K562 (cell line): ENCODE measurements around the gene G6PC3. TPM values are rescaled to one million over a fixed set of nuclear protein-coding genes. Genes with fewer than 3 reads are reported as not detected.
"Not testable (repeated sequence)": the region's sequence is repeated elsewhere in the genome, so short reads cannot be mapped to it uniquely, and the experiment has no call there.

ENCODE experiments used
- ATAC-seq: fragments of 200-7000 bp; cut with Tn5 transposase; 3 replicates; pipeline ENCODE4 v1.9.1; 2020; ENCODE audit warnings: moderate library complexity
- BruUV-seq: library from RNA; stranded (reverse); fragments of 400-500 nt; replicated peaks from 2 replicates; lab custom pipeline; 2021; lab: Mats Ljungman, UMichigan
- CTCF ChIA-PET: fragments of 300-600 bp; formaldehyde crosslinking; extraction: SDS; loops from one replicate; lab custom pipeline; 2021; ENCODE audit warnings: low intra/inter-chr PET ratio; lab: Yijun Ruan, JAX
- POLR2A ChIA-PET: fragments of 300-600, 350-650 bp; sonication (Branson Sonifier 250); formaldehyde crosslinking; extraction: SDS; loops from one replicate; lab custom pipeline; 2021; ENCODE audit warnings: antibody characterized with exemption, inconsistent platforms; lab: Yijun Ruan, JAX
- DNase-seq, 4 experiments: peaks; one replicate each; pipeline versions ENCODE4 v3.0.0 to v3.0.0-alpha.2; 2011 to 2018; ENCODE audit warnings: low spot score in 3 of 4, mixed read lengths in 3 of 4; ENCODE audit errors: extremely low read depth in 1 of 4
- FAIRE-seq: peaks from 2 replicates; lab custom pipeline; 2011; peaks lifted over from hg19 to GRCh38; lab: Jason Lieb, UNC
- H2AFZ ChIP-seq: 2 replicates; pipeline ENCODE4 v1.6.0; 2011; ENCODE audit warnings: low read depth, low read length, control low read depth, inconsistent platforms
- H3K27ac ChIP-seq: fragments of 200-600 bp; 3 replicates; pipeline ENCODE4 v1.8.0; 2011; ENCODE audit warnings: low read depth, mild to moderate bottlenecking, control low read depth, inconsistent platforms, low read length, moderate library complexity, mixed read lengths; ENCODE audit errors: extremely low read depth
- H3K27me3 ChIP-seq, 2 experiments: fragments of 300-600 bp in 1 of 2; 2 replicates in 1 of 2; 3 replicates in 1 of 2; pipeline versions ENCODE4 v1.6.0 to v1.8.0; 2011; ENCODE audit warnings: inconsistent platforms in 2 of 2, low read length in 2 of 2, mild to moderate bottlenecking in 1 of 2, mixed read lengths in 1 of 2, moderate library complexity in 1 of 2; ENCODE audit not compliant: control insufficient read depth in 2 of 2, insufficient read depth in 2 of 2
- H3K36me3 ChIP-seq: fragments of 300-600 bp; 3 replicates; pipeline ENCODE4 v1.8.0; 2011; ENCODE audit warnings: mild to moderate bottlenecking, low read length, inconsistent platforms; ENCODE audit not compliant: control insufficient read depth, insufficient read depth
- H3K4me1 ChIP-seq, 2 experiments: fragments of 200-600 bp in 1 of 2; replicated peaks in 1 of 2; 2 replicates in 1 of 2; 3 replicates in 1 of 2; pipeline versions ENCODE4 v1.5.1 to v1.8.0; 2011; ENCODE audit warnings: inconsistent platforms in 2 of 2, low read length in 2 of 2, mild to moderate bottlenecking in 1 of 2, mixed read lengths in 1 of 2, moderate library complexity in 1 of 2; ENCODE audit not compliant: control insufficient read depth in 2 of 2, insufficient read depth in 2 of 2
- H3K4me2 ChIP-seq: 2 replicates; pipeline ENCODE4 v1.6.1; 2011; ENCODE audit warnings: low read length, control low read depth, inconsistent platforms, mixed read lengths; ENCODE audit not compliant: insufficient read depth
- H3K4me3 ChIP-seq: fragments of 200-600 bp; sonication (generic), shearing (Covaris generic); 2 replicates; pipeline ENCODE4 v1.5.1; 2016; ENCODE audit warnings: control low read depth, inconsistent platforms
- H3K79me2 ChIP-seq: fragments of 200-600 bp; 3 replicates; pipeline ENCODE4 v1.8.0; 2011; ENCODE audit warnings: low read length, inconsistent platforms; ENCODE audit not compliant: control insufficient read depth, insufficient read depth
- H3K9ac ChIP-seq, 2 experiments: 2 replicates each; pipeline versions ENCODE4 v1.6.0 to v1.6.1; 2011; ENCODE audit warnings: low read depth in 2 of 2, low read length in 2 of 2, control low read depth in 1 of 2, inconsistent platforms in 1 of 2, mild to moderate bottlenecking in 1 of 2, mixed read lengths in 1 of 2; ENCODE audit not compliant: insufficient read depth in 1 of 2
- H3K9me1 ChIP-seq: one replicate; pipeline ENCODE4 v1.6.0; 2011; ENCODE audit warnings: inconsistent platforms, mild to moderate bottlenecking, low read length, moderate library complexity; ENCODE audit not compliant: control insufficient read depth, insufficient read depth
- H3K9me3 ChIP-seq: replicated peaks from 2 replicates; pipeline ENCODE4 v1.5.1; 2011; ENCODE audit warnings: low read depth, low read length, inconsistent platforms; ENCODE audit not compliant: control insufficient read depth, insufficient read depth
- H4K20me1 ChIP-seq: replicated peaks from 2 replicates; pipeline ENCODE4 v1.6.1; 2011; ENCODE audit warnings: low read length, inconsistent platforms, mixed read lengths; ENCODE audit not compliant: control insufficient read depth, insufficient read depth
- FOXJ2 ChIP-seq: fragments of 200-800 bp; sonication (Bioruptor generic); IDR thresholded peaks from 2 replicates; pipeline ENCODE4 v1.6.1; 2016; ENCODE audit warnings: missing genetic modification characterization, missing compliant biosample characterization
- GMEB1 ChIP-seq: fragments of 250-450 bp; sonication (Bioruptor Pico); IDR thresholded peaks from 2 replicates; pipeline ENCODE4 v1.4.0; 2020; ENCODE audit warnings: mild to moderate bottlenecking
- HNRNPUL1 ChIP-seq: fragments of 200-400 bp; formaldehyde crosslinking; IDR thresholded peaks from 2 replicates; pipeline ENCODE4 v1.6.1; 2017; ENCODE audit warnings: low read length
- KDM4B ChIP-seq, 2 experiments: fragments of 450-650 bp in 1 of 2; sonication (generic) in 1 of 2; IDR thresholded peaks; 2 replicates each; pipeline ENCODE4 v1.6.1; 2016 to 2017; ENCODE audit warnings: borderline replicate concordance in 2 of 2, antibody characterized with exemption in 1 of 2, low read depth in 1 of 2, mild to moderate bottlenecking in 1 of 2
- RBM22 ChIP-seq: fragments of 200-400 bp; formaldehyde crosslinking; IDR thresholded peaks from 2 replicates; pipeline ENCODE4 v1.6.1; 2018; ENCODE audit warnings: low read length, low read depth; ENCODE audit not compliant: poor library complexity, severe bottlenecking
- RFX1 ChIP-seq: fragments of 450-650 bp; IDR thresholded peaks from 2 replicates; pipeline ENCODE4 v1.6.1; 2016; ENCODE audit warnings: mild to moderate bottlenecking, moderate library complexity
- TOE1 ChIP-seq, 2 experiments: fragments of 450-650 bp in 1 of 2; sonication (generic) in 1 of 2; formaldehyde crosslinking in 1 of 2; IDR thresholded peaks; 2 replicates each; pipeline versions ENCODE4 v1.7.1 to v1.8.0; 2016 to 2022; ENCODE audit warnings: borderline replicate concordance in 2 of 2, mild to moderate bottlenecking in 2 of 2, antibody characterized with exemption in 1 of 2, inconsistent platforms in 1 of 2, low read depth in 1 of 2, missing genetic modification reagents in 1 of 2, moderate library complexity in 1 of 2
- ZFP36 ChIP-seq: fragments of 150-350 bp; IDR thresholded peaks from 2 replicates; pipeline ENCODE4 v1.6.1; 2018; ENCODE audit warnings: low read length, low read depth; ENCODE audit not compliant: partially characterized antibody
- ZNF316 ChIP-seq: fragments of 450-650 bp; IDR thresholded peaks from 2 replicates; pipeline ENCODE4 v1.6.1; 2016
- WGBS: fragments of 100-300 bp; shearing (Covaris generic); methylation state at CpG from one replicate; pipeline ENCODE4 v1.1.6; 2016; ENCODE audit warnings: low coverage, mixed read lengths; ENCODE audit not compliant: insufficient coverage; ENCODE audit errors: missing lambda C conversion rate; 5-methylcytosine and 5-hydroxymethylcytosine counted together
- in situ Hi-C: fragments of 300-500 bp; cut with MboI; formaldehyde crosslinking; loops from 4 replicates; pipeline ENCODE4 v1.15.0; 2018; ENCODE audit warnings: inconsistent platforms, mixed read lengths
- intact Hi-C: fragments of 100-400 bp; cut with micrococcal nuclease; formaldehyde crosslinking; loops from 2 replicates; pipeline ENCODE4 v1.14.2; 2022
- polyA plus RNA-seq, 8 experiments: library from polyadenylated mRNA; depleted of rRNA in 4 of 8; stranded (reverse) in 5 of 8; unstranded in 3 of 8; fragments of >200 nt; fragmentation: Nextera tagmentation in 2 of 8; fragmentation: Illumina TruSeq in 1 of 8; extraction: Ambion mirVana in 2 of 8; extraction: Trizol in 1 of 8; gene quantifications; 2 replicates each; pipeline versions ENCODE4 v1.2.1 to v1.2.3, GENCODE V29; 2011 to 2014; ENCODE audit warnings: inconsistent platforms in 1 of 8, missing spikeins in 1 of 8
- total RNA-seq, 7 experiments: library from RNA; depleted of rRNA in 6 of 7; stranded (reverse); fragments of >200 nt in 6 of 7; fragmentation: Illumina TruSeq in 2 of 7; extraction: Trizol in 2 of 7; gene quantifications; 2 replicates each; pipeline versions ENCODE4 v1.2.1 to v1.2.3, GENCODE V29; 2011 to 2021; ENCODE audit warnings: low replicate concordance in 1 of 7

The G6PC3 gene
- total and polyA plus RNA-seq, 9 of the 15 experiments (the other 6 are each of a cell fraction or from before 2014, with no cell fraction given), result 10.4 to 57.8 (median 31.1) TPM

GRCh38 chr17:44070455-44071197 is at the start of gene G6PC3 (continued):
- TF ChIP-seq RBM22, result no peak
- TF ChIP-seq RFX1, result no peak
- peak; percentile 51; the same call in 1 of the 2 replicates for TF ChIP-seq FOXJ2 (tag)
- peak; percentile 87; the same call in 1 of the 2 replicates for TF ChIP-seq TOE1 (IDR thresholded peaks at IDR 0.05; ENCODE audit: borderline replicate concordance)
- TF ChIP-seq TOE1 (CRISPR knock-in tag; IDR thresholded peaks at IDR 0.05; ENCODE audit: borderline replicate concordance, low read depth), result no peak
- TF ChIP-seq HNRNPUL1, result no peak
- no peak for TF ChIP-seq KDM4B (IDR thresholded peaks at IDR 0.05; ENCODE audit: borderline replicate concordance in 2 of 2, low read depth in 1 of 2)
- TF ChIP-seq GMEB1 (CRISPR knock-in tag), result peak; percentile 64
- peak; percentile 97 for TF ChIP-seq ZFP36
- TF ChIP-seq ZNF316, result no peak
- TF ChIP-seq, all 486 proteins: peak for 143

GRCh38 chr17:44021227-44021626 is 49.3 kb upstream of the G6PC3 start:
- H3K9ac ChIP-seq, H3K4me3 ChIP-seq, H3K9me1 ChIP-seq, FAIRE-seq, CTCF ChIA-PET, DNase-seq, H3K4me2 ChIP-seq, in situ Hi-C loops, H3K27ac ChIP-seq, intact Hi-C loops, ATAC-seq, H4K20me1 ChIP-seq, H3K79me2 ChIP-seq, H2AFZ ChIP-seq, H3K9me3 ChIP-seq, H3K27me3 ChIP-seq: not testable (repeated sequence)
- POLR2A ChIA-PET, result interaction anchor here (1.3 kb wide), 1 partner anchor 9 kb away, joined by 5 read pairs; no protein-coding TSS in a partner anchor
- Histone ChIP-seq H3K4me1 (peaks cover 9 to 17% of the 10 kb centered on the region in 2 experiments; a peak in 4 of 5 replicates), H3K36me3 (peaks cover 32% of the 10 kb centered on the region; the same call in 1 of the 3 replicates)
- TSS peak; percentile 17 for BruUV-seq
- WGBS, result 75% methylated on average over 7 of the region's 7 CpGs
